Measurements from ENCODE around the gene NHSL2.
"Not testable (repeated sequence)": the region's sequence is repeated elsewhere in the genome, so short reads cannot be mapped to it uniquely, and the experiment has no call there.

The NHSL2 gene

DNA sequence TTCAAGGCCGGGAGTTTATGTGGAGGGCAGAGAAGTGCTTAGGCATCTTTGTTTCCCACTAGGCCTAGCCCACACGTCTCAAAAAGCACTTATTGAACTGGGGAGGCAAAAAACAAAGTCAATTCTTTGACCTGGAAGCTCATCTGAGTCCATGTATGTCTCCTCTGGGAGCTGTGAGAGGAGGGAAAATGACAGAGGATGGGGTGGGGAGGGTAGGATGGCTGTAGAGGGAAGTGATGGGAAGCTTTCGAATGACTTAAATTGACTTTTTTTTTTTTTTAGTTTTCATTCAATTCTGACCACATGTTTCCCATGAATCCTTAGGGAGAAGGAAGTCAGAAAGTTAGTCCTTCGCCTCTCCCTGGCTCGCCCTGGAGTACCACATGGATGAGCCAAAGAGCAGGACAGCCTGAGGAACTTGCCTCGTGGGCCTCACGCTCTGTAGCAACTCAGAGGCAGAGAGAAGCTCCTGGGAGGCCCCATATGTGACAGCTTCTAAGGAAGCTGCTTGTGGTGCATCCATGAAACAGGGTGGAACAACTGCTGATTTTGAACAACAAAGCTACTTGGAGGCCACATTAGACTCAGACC, 45.0 kb downstream of the NHSL2 start:
- H3K27me3 ChIP-seq (ENCODE audit: insufficient read depth, low read length, poor library complexity), result no peaks in the 10 kb centered on the region
- H3K4me2 ChIP-seq (ENCODE audit: insufficient read depth, low read length), result no peak overlapping the region
- no peak overlapping the region for H3K9ac ChIP-seq (ENCODE audit: low read depth, low read length)
- H3K27ac ChIP-seq (ENCODE audit: low read length), result no peak overlapping the region
- DNase-seq (no peak), ATAC-seq (ENCODE audit: insufficient read depth, low read depth) (no peak)
- no peaks in the 10 kb centered on the region for H3K79me2 ChIP-seq (ENCODE audit: insufficient read depth, low read length)
- H3K4me3 ChIP-seq (ENCODE audit: low read depth in 1 of 2, low read length in 2 of 2), result no peak overlapping the region
- H2AFZ ChIP-seq (ENCODE audit: low read depth, low read length), result no peak overlapping the region
- H4K20me1 ChIP-seq (ENCODE audit: insufficient read depth, low read length), result no peaks in the 10 kb centered on the region
- no peaks in the 10 kb centered on the region for H3K9me3 ChIP-seq (ENCODE audit: insufficient read depth, low read length, severe bottlenecking)
- H3K36me3 ChIP-seq (ENCODE audit: insufficient read depth, low read length), result no peaks in the 10 kb centered on the region
- no peaks in the 10 kb centered on the region for H3K4me1 ChIP-seq (ENCODE audit: insufficient read depth, low read length)
- no peak for TF ChIP-seq EZH2 (IDR thresholded peaks at IDR 0.05; ENCODE audit: borderline replicate concordance, low read depth, low read length, severe bottlenecking)
- TF ChIP-seq, protein P1, sequence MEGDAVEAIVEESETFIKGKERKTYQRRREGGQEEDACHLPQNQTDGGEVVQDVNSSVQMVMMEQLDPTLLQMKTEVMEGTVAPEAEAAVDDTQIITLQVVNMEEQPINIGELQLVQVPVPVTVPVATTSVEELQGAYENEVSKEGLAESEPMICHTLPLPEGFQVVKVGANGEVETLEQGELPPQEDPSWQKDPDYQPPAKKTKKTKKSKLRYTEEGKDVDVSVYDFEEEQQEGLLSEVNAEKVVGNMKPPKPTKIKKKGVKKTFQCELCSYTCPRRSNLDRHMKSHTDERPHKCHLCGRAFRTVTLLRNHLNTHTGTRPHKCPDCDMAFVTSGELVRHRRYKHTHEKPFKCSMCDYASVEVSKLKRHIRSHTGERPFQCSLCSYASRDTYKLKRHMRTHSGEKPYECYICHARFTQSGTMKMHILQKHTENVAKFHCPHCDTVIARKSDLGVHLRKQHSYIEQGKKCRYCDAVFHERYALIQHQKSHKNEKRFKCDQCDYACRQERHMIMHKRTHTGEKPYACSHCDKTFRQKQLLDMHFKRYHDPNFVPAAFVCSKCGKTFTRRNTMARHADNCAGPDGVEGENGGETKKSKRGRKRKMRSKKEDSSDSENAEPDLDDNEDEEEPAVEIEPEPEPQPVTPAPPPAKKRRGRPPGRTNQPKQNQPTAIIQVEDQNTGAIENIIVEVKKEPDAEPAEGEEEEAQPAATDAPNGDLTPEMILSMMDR (IDR thresholded peaks at IDR 0.05; ENCODE audit: borderline replicate concordance, extremely low read depth, low read length, poor library complexity, severe bottlenecking), result no peak

- DNase-seq (no peak), ATAC-seq (ENCODE audit: insufficient read depth, low read depth) (no peak)
- no peak overlapping the region for H3K9ac ChIP-seq (ENCODE audit: low read depth, low read length)
- no peak overlapping the region for H3K27ac ChIP-seq (ENCODE audit: low read length)
- H2AFZ ChIP-seq (ENCODE audit: low read depth, low read length), result no peak overlapping the region
- H3K36me3 ChIP-seq (ENCODE audit: insufficient read depth, low read length), result no peaks in the 10 kb centered on the region
- no peaks in the 10 kb centered on the region for H4K20me1 ChIP-seq (ENCODE audit: insufficient read depth, low read length)
- no peaks in the 10 kb centered on the region for H3K79me2 ChIP-seq (ENCODE audit: insufficient read depth, low read length)
- TF ChIP-seq, protein P1 (IDR thresholded peaks at IDR 0.05; ENCODE audit: borderline replicate concordance, extremely low read depth, low read length, poor library complexity, severe bottlenecking), result no peak
- TF ChIP-seq EZH2 (IDR thresholded peaks at IDR 0.05; ENCODE audit: borderline replicate concordance, low read depth, low read length, severe bottlenecking), result no peak
- no peak overlapping the region for H3K4me3 ChIP-seq (ENCODE audit: low read depth in 1 of 2, low read length in 2 of 2)
- no peaks in the 10 kb centered on the region for H3K27me3 ChIP-seq (ENCODE audit: insufficient read depth, low read length, poor library complexity)
- H3K4me2 ChIP-seq (ENCODE audit: insufficient read depth, low read length), result no peak overlapping the region
- H3K4me1 ChIP-seq (ENCODE audit: insufficient read depth, low read length), result no peaks in the 10 kb centered on the region
- no peaks in the 10 kb centered on the region for H3K9me3 ChIP-seq (ENCODE audit: insufficient read depth, low read length, severe bottlenecking)
Observed at GRCh38 chrX:71958281-71958675, 47.6 kb downstream of the NHSL2 start.

GRCh38 chrX:71964184-71964583, 53.5 kb downstream of the NHSL2 start:
- not testable (repeated sequence) for H3K4me1 ChIP-seq (ENCODE audit: insufficient read depth, low read length); H3K9ac ChIP-seq (ENCODE audit: low read depth, low read length); H2AFZ ChIP-seq (ENCODE audit: low read depth, low read length); H3K4me3 ChIP-seq (ENCODE audit: low read depth in 1 of 2, low read length in 2 of 2); H3K27ac ChIP-seq (ENCODE audit: low read length); H3K79me2 ChIP-seq (ENCODE audit: insufficient read depth, low read length); H3K9me3 ChIP-seq (ENCODE audit: insufficient read depth, low read length, severe bottlenecking); H3K4me2 ChIP-seq (ENCODE audit: insufficient read depth, low read length); ATAC-seq (ENCODE audit: insufficient read depth, low read depth); H3K27me3 ChIP-seq (ENCODE audit: insufficient read depth, low read length, poor library complexity); H4K20me1 ChIP-seq (ENCODE audit: insufficient read depth, low read length); H3K36me3 ChIP-seq (ENCODE audit: insufficient read depth, low read length); DNase-seq

- ATAC-seq (ENCODE audit: insufficient read depth, low read depth) (no peak), DNase-seq (no peak)
- TF ChIP-seq, protein P1 (IDR thresholded peaks at IDR 0.05; ENCODE audit: borderline replicate concordance, extremely low read depth, low read length, poor library complexity, severe bottlenecking), result no peak
- TF ChIP-seq EZH2 (IDR thresholded peaks at IDR 0.05; ENCODE audit: borderline replicate concordance, low read depth, low read length, severe bottlenecking), result no peak
- H3K4me2 ChIP-seq (ENCODE audit: insufficient read depth, low read length), result no peak overlapping the region
- no peaks in the 10 kb centered on the region for H3K9me3 ChIP-seq (ENCODE audit: insufficient read depth, low read length, severe bottlenecking)
- no peak overlapping the region for H3K9ac ChIP-seq (ENCODE audit: low read depth, low read length)
- H3K4me1 ChIP-seq (ENCODE audit: insufficient read depth, low read length), result no peaks in the 10 kb centered on the region
- H2AFZ ChIP-seq (ENCODE audit: low read depth, low read length), result no peak overlapping the region
- H3K36me3 ChIP-seq (ENCODE audit: insufficient read depth, low read length), result no peaks in the 10 kb centered on the region
- H3K27ac ChIP-seq (ENCODE audit: low read length), result no peak overlapping the region
- no peaks in the 10 kb centered on the region for H3K27me3 ChIP-seq (ENCODE audit: insufficient read depth, low read length, poor library complexity)
- no peak overlapping the region for H3K4me3 ChIP-seq (ENCODE audit: low read depth in 1 of 2, low read length in 2 of 2)
- no peaks in the 10 kb centered on the region for H4K20me1 ChIP-seq (ENCODE audit: insufficient read depth, low read length)
- H3K79me2 ChIP-seq (ENCODE audit: insufficient read depth, low read length), result no peaks in the 10 kb centered on the region
Observed at GRCh38 chrX:71974916-71975315, 64.3 kb downstream of the NHSL2 start.

All from DND-41 (cell line).